Lower lobe of right lung (tissue), 2 donors: ENCODE measurements around the gene ENSA. TPM values are rescaled to one million over a fixed set of nuclear protein-coding genes. Genes with fewer than 3 reads are reported as not detected.
A peak's percentile ranks its signal among the peaks of the same experiment; 100 is the strongest.

ENCODE experiments used
- ATAC-seq, 2 donors: fragments of 200-7000 bp; cut with Tn5 transposase; one replicate each; pipeline ENCODE4 v1.9.1; 2020 to 2022; ENCODE audit warnings: mild to moderate bottlenecking in 2 of 2, moderate library complexity in 2 of 2
- DNase-seq: peaks from one replicate; pipeline ENCODE4 v3.0.0-alpha.2; 2020
- H3K27ac ChIP-seq: fragments of 200-600 bp; one replicate; pipeline ENCODE4 v1.8.0; 2022
- H3K27me3 ChIP-seq: fragments of 200-600 bp; one replicate; pipeline ENCODE4 v1.8.0; 2022; ENCODE audit warnings: low read depth
- H3K36me3 ChIP-seq: fragments of 200-600 bp; one replicate; pipeline ENCODE4 v1.8.0; 2022; ENCODE audit warnings: mild to moderate bottlenecking
- H3K4me1 ChIP-seq: fragments of 200-600 bp; one replicate; pipeline ENCODE4 v1.8.0; 2022
- H3K4me3 ChIP-seq: fragments of 200-600 bp; one replicate; pipeline ENCODE4 v1.8.0; 2022; ENCODE audit warnings: mild to moderate bottlenecking
- H3K9me3 ChIP-seq: fragments of 200-600 bp; one replicate; pipeline ENCODE4 v1.8.0; 2022
- CTCF ChIP-seq: fragments of 200-600 bp; IDR thresholded peaks from one replicate; pipeline ENCODE4 v1.8.0; 2022; ENCODE audit warnings: antibody characterized with exemption, mild to moderate bottlenecking
- intact Hi-C: fragments of 100-400 bp; cut with DNase I; formaldehyde crosslinking; loops from one replicate; pipeline ENCODE4 v1.11.0; 2022
- total RNA-seq: library from RNA; stranded (reverse); fragmentation: NEBNext Ultra II Directional; extraction: Animal tissue kit (Norgen Biotek cat#: 25700); gene quantifications from one replicate; pipeline ENCODE4 v1.2.1, GENCODE V29; 2021
- donor health status: DM: no; HTN: yes; CAD: no; lungs with severe emphysema.

The ENSA gene
- total RNA-seq, 1 donor from 2014 or later = 172 TPM

- Histone ChIP-seq H3K27me3 (no peaks in the 10 kb centered on the region), H3K4me1 (peaks cover 80% of the 10 kb centered on the region), H3K27ac (peak overlapping the region; percentile 99), H3K9me3 (no peaks in the 10 kb centered on the region), H3K36me3 (peaks cover 75% of the 10 kb centered on the region), H3K4me3 (peak overlapping the region; percentile 96)
- ATAC-seq = no peak
- intact Hi-C loops = loop anchor here (10.0 kb wide), 1 partner anchor 52 kb away; the partner anchor contains the start of gene ENSA
- no peak for DNase-seq
- no peak for TF ChIP-seq CTCF
Measured at GRCh38 chr1:150572918-150573647, 56.3 kb downstream of the ENSA start.

Other genes with a start within 250 kb of the ENSA start
- 23.7 TPM for gene TARS2, start 142.2 kb downstream of the ENSA start, total RNA-seq
- 16.9 TPM for gene ECM1, start 121.5 kb downstream of the ENSA start, total RNA-seq
- not detected for gene FALEC, start 113.9 kb downstream of the ENSA start, total RNA-seq
- 164 TPM for gene ADAMTSL4, start 80.2 kb downstream of the ENSA start, total RNA-seq
- 387 TPM for gene MCL1, start 50.0 kb downstream of the ENSA start, total RNA-seq
- 32.5 TPM for gene GOLPH3L, start 67.5 kb upstream of the ENSA start, total RNA-seq
- 2.7 TPM for gene HORMAD1, start 91.3 kb upstream of the ENSA start, total RNA-seq
- 824 TPM for gene CTSS, start 136.2 kb upstream of the ENSA start, total RNA-seq
- 29.4 TPM for gene CTSK, start 178.6 kb upstream of the ENSA start, total RNA-seq
- 52.7 TPM for gene ARNT, start 247.0 kb upstream of the ENSA start, total RNA-seq